Renal cortical epithelial cell (primary cell): ENCODE data around the gene PIGU. TPM values are rescaled to one million over a fixed set of nuclear protein-coding genes. Genes with fewer than 3 reads are reported as not detected.
"Not testable (repeated sequence)": the region's sequence is repeated elsewhere in the genome, so short reads cannot be mapped to it uniquely, and the experiment has no call there.

Experiments
- DNase-seq: peaks from one replicate; pipeline ENCODE4 v3.0.0-alpha.2; 2011; ENCODE audit warnings: low read depth
- total RNA-seq: library from RNA; depleted of rRNA; stranded (reverse); fragments of >200 nt; gene quantifications from 2 replicates; pipeline ENCODE4 v1.2.3, GENCODE V29; 2014

The PIGU gene
- total RNA-seq, 1 donor from 2014 or later, result 9.7 TPM

DNA sequence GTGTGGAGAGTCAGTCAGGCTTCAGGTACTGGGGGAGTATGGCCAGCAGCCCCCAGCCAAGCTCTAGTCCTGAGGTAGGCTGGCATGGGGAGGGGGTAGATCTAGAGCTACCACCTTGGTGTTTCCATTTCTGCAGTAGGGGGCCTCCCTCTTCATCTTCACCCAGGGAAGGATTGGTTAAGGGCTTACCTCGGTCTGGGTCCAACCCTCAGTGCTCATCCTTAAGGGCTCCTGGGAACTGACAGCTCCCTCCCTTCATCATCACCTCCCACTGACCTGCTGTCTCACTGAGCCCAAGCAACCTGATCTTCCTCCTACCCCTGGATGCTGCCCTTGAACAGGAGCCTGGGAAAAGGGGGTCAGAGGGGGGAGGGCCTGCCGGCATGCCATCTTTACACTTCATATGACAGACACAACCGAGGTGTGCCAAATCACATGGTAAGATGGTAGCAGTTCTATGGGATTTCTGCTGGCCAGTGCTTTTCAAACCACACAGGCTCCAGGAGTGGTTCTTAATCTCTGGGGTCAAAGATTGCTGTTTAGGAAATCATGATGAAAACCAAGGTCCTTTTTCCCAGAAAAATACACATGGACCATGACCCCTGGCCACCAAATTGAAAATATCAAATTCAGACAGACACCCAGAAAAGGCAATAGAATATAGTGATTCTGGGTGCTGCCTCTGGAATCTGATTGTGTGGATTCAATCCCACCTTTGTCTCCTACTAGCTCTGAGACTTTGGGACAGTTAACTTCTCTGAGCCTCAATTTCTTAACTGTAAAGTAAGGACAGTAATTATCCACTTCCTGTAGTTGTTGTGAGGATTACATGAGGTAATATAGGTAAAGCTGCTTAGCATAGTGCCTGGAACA is 30.3 kb upstream of the PIGU start:
- no peak for DNase-seq

DNA sequence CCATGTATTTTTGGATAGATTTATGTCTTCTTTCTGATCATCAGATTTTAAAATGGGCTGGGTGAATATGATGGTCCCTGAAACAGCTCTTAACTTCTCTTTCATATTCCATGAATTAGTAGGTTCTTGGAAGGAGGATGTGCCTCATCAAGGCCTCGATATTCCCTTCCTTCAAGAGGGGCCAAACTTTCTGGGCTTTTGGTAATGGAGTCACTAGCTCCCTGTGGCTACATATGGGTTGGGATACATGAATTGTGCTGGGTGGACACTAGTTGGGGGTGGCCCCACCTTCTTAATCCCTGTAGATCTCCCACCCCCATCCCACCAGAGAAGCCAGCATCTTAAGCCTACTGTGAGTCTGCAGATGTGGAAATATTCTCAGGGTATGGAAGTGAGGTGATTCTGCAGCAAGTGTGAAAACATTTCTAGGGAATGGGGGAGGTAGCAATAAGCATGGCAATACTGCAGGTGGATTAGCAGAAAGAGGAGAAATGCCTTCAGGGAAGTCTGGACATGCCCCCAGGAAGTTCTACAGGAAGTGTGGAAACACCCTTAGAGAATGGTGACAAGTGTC is 29.5 kb upstream of the PIGU start:
- no peak for DNase-seq

DNA sequence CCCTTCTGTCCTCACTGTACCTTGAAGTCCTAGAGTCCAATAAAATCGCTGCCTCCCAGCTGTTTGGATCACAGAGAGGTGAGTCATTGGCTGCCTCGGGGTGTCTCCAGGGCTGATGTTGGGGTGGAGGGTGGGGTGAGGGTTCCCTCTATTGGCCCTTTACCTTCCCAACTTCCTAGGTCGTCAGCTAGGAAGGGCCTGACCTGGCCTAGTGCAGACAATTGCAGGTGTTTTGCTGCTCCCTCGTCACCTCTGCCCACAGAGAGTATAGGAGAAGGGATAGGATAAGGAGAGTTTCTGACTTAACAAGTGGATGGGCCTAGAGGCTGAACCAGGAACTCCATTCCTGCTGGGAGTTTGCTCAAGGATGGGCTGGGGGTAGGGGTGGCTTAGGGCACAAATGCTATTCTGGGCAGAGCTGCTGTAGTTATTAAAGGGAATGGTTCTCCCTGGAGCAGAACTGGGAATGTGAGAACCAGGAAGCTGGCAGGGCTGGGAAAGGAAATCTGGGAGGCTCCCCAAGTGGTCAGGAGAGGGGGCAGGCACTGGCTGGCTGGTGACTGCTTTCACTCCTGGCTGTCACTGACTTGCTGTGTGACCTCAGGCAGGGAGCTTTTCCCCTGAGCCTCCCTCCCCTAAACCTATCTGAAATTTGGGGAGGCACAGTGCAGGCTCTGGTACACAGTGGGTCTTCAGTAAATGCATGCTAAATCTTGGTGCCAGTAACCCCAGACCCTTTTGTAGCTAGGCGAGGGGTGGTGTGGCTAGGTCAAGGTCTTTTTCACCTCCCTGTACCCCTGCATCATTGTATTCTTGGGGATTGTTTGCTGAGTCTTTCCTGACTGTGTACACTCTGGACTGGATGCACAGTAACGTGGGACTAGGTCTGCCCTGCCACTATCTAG is 28.8 kb upstream of the PIGU start:
- peak; percentile 50 for DNase-seq

DNA sequence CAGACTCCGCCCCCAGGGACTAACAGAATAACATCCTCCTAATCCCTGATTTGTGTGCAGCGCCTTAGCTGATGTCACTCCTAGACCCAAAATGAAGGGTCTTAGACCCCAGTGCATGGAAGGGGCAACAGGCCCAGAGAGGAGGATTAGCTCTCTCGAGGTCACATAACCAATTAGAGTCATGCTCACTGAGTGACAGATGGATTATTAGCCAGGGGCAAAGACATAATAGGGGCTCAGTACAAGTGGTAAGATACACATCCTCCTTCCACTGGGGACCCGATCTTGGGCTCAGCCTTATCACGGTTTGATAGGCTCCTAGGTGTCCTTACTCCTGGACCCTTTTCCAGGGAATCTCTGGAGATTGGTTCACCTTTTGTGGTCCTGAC is 28.1 kb upstream of the PIGU start:
- DNase-seq, result no peak

DNA sequence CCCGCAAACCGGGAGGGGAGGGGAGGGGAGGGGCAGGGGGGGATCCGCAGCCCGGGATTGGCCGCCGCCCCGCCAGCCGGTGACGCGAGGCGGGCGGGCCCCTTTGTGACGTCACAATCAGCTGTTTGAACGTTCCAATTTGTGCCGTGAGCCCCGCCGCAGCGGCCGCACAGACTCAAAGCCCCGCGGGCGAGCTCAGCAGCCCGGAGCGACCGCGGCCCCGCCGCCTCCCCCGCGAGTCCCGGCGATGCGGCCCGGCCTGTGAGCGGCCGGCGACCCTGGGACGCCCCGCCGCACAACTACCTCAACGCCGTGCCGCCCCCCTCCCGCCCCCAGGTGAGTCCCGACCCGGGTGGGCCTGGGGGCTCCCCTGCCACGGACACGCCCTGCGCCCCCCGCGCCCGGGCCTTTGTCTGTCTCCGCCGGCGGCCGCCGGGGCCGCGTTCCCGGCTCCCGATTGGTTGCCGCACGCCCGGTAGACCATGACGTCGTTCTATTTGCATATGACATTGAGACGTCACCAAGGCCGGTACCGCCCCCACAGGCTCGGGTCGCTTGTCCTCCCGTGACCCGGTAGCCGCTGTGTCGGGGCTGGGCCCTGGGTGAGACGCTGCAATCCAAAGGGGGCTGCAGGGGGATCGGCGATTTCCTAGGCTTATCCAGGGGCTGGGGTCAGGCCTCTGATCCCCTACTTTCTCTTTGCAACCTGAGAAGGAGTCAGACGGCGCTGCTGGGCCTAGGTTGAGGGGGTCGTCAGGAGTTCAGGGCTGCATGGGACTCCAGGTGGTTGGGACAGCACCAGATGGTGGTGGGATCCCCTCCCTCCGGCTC is 27.5 kb upstream of the PIGU start, which contains the start of gene TP53INP2:
TP53INP2 (plus strand) TSS at position 168 of the 831 bp plus-strand sequence. CDS start 4,396 bp downstream, outside the sequence.
- DNase-seq, result peak; percentile 77

DNA sequence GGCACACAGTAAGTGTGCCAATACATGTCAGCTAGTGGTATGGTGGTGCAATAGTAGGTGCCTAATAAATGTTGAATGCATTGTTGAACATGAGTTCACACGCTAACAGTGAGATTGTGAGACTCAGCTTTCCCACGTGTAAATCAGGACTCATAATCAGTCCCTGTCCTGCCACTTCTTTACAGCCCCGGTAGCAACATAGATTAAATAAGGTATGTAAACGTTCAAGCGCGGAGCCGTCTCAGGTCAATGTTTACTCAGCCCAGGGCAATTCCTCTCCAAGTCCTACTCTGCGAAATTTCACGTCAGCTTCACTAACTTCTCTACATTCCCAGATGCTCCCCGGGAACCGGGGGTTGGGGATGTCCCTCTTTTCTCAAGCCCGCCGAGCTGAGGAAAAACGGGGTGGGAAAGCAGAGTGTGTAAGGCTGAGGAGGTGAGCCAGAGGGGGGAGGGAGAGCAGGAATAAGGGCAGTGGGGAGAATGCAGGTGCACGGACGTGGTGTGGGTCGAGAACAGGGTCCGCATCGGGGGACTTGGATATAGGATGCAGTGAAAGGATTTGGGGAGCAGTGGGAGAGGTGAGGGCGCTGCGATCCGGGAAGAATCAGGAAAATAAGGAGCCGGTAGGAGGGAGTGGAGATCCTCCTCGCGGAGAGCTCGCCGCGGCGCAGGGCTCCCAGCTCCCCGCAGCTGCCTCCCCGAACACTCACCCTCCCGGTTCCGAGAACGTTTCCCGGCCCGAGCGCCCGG is 26.7 kb upstream of the PIGU start:
- DNase-seq, result no peak

DNA sequence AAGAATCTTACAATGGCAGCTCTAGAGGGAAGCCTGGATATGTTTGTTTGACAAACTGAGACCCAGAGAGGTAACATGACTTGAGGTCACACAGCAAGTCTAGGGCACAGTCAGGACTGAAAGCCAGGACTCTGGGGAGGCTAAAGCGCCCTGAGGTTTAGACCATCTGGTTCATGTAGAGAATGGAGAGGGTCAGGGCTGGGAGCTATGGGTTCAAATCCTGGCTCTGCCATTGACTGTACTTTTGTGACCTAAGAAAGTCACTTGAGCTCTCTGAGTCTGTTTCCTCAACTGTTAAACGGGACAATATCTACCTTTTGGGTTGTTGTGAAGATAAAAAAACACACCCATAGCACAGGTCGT is 26.1 kb upstream of the PIGU start:
- no peak for DNase-seq

DNA sequence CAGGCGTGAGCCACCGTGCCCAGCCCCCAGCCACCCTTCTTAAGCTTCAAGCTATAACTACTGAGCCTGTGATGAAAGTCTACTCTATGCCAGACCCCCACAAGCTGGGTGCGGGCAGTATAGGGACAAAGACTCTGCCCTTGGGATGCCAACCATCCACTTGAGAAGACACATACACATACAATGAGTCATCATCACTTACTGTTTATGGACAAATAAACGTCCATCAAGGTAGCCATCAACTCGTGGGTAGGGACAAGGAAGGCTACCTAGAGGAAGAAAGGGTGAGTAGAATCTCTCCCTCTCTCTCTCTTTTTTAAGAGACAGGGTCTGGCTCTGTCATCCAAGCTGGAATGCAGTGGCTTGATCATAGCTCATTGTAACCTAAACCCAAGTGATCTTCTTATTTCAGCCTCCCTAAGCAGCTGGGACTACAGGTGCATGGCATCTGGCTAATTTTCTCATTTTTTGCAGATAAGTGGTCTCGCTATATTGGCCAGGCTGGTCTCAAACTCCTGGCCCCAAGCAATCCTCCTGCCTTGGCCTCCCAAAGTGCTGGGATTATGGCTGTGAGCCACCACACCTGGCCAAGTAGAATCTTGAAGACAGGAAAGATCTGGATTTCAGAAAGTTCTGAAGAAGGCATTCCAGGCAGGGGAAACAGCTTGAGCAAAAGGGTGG is 24.7 kb upstream of the PIGU start:
- DNase-seq, result no peak

DNA sequence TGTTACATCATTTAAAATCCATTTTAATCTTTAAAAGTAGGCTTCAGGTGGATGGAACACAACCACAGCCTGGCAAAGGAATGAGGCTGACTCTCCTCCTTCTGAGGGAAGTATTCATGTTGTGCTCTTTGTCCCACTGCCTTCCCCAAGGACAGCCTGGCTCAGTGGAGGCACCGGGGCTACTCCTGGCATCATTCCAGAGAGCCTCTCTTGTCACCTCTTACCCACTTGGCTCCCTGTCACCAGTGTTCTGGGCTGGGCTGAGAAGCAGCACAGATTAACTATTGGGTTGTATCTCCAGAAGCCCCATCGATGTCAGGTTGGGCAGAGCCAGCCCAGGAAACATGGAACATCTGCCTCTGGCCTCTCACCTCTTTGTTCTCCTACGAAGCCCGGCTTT is 16.5 kb upstream of the PIGU start:
- DNase-seq, result no peak

DNA sequence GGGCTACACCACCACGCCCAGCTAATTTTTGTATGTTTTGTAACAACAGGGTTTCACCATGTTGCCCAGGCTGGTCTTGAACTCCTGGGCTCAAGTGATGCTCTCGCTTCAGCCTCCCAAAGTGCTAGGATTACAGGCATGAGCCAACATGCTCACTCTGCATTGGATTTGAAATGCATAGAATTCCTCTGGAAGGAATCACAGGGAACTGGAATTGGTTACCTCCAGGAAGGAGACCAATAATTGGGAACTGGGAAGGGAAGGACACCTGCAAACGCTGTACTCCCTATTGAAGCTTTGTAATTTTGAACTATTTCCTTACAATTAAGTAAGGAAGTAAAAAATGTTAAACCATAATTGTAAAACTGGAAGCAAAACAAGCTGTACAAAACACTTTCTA is 14.9 kb upstream of the PIGU start:
- no peak for DNase-seq

DNA sequence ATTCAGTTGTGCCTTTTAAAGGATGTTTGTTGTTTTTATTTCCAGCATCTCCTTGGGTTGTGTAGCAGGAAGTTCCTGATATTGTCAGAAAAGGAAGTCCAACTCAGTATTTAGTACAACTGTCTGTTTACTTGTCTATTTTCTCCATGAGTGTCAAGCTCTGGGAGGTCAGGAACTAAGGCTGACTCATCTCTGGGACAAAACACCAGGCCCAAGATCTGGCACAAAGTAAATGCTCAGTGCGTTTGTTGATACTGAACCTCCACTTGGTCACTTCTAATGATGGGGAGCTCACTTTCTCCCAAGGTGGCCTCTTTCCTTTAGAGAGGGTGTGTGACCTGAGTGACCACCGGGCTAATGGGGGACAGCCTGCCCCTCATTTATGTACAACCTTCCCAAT is 12.6 kb upstream of the PIGU start:
- DNase-seq, result peak; percentile 23

DNA sequence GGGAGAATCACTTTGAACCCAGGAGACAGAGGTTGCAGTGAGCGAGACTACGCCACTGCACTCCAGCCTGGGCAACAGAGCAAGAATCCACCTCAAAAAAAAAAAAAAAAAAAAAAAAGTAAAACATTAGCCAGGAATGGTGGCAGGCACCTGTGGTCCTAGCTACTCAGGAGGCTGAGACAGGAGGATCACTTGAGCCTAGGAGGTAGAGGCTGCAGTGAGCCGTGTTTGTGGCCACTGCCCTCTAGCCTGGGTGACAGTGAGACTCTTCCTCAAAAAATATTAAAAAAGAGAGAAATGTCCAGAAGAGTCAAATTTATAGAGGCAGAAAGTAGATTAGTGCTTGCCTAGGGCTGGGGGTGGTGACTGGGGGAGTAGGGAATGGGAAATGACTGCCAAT is 6.8 kb upstream of the PIGU start:
- no peak for DNase-seq

DNA sequence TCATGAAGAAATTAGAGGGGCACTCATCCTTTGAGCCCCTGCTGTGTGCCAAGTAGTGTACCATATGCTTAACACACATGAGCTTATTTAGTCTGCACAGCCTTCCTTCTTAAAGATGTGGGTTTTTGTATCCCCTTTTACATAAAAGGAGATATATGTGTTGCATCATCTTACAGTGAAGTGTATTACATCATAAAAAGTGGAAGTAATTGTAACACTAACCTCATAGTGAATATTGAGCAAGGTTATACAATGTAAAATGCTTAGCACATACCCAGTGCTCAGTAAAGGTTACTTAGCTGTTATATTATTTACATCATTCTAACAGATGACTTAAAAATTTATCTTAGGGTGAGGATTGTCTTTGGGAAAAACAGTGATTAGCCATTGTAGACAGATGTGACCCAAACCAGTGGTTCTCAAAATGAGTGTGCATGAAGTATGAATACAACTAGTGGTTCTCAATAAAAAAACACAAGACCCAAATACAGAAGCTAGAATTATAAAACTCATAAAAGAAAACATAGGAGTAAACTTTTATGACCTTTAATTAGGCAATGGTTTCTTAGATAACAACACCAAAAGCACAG is 3.8 kb upstream of the PIGU start:
- no peak for DNase-seq

DNA sequence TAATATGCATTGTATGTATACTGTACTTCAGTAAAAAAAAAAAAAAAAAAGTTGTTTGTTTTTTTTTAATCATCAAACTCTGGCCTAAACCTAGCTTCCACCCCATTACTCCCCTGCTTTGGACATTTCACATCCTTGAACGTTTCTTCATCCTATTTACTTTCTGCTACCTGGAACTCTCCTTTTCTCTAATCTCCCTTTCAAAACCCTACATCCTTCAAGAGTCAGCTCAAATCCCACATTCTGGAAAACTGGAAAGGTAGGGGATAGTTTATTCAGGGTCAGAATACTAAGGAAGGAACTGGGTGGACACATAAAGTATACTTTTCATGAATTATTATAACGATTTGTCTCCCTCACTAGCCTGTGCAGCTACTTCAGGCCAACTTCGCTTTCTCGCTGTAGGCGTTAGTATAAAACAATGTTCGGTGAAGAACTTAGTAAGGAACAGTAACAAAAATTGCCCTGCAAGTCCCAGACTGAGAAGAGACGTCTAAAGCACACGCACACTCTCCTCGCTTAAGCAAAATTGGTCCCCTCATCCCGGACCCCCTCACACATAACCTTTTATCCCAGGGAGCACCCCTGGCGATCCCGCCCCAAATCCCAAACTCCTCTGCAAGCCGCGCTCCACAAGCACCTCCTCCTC is 775 bp downstream of the PIGU start:
- no peak for DNase-seq

DNA sequence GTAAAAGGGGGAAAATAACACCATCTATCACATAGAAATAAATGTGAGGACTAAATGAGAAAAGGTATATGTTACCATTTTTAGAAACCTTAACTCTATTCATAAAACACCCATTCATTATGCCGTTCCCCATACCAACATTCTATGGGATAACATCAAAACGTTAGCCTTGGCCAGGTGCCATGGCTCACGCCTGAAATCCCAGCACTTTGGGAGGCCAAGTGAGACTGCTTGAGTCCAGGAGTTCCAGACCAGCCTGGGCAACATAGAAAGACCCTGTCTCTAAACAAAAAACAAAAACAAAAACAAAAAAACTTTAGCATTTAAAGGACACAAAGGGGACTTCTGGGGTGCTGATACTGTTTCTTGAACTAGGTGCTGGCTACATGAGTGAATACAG is 1.3 kb downstream of the PIGU start:
- no peak for DNase-seq

DNA sequence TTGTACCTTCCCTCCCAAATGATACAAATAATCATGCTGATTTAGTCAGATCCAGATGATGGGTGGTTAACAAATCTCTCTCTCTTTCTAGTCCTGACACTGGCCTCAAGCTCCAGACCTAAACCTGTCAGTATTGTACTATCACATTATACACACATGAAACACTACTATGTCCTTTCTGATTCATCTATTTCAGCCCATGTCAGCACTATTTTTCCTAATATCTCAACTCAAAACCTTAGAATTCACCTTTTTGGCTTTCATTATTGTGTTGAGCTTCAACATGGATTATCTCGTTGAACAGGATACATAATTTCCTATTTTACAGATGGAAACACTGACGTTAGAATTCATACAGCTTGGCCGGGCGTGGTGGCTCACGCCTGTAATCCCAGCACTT is 3.5 kb downstream of the PIGU start:
- no peak for DNase-seq

DNA sequence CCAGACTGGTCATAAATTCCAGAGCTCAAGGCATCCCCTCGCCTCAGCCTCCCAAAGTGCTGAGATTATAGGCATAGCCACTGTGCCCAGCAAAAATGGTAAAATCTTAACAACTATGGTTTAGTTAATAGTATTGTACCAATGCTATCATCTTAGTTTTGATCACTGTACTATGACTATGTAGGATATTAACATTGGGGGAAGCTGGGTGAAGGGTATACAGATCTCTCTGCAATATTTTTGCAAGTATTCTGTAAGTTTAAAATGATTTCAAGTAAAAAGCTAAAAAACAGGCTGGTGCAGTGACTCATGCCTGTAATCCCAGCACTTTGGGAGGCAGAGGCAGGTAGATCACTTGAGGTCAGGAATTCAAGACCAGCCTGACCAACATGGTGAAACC is 7.8 kb downstream of the PIGU start:
- no peak for DNase-seq

DNA sequence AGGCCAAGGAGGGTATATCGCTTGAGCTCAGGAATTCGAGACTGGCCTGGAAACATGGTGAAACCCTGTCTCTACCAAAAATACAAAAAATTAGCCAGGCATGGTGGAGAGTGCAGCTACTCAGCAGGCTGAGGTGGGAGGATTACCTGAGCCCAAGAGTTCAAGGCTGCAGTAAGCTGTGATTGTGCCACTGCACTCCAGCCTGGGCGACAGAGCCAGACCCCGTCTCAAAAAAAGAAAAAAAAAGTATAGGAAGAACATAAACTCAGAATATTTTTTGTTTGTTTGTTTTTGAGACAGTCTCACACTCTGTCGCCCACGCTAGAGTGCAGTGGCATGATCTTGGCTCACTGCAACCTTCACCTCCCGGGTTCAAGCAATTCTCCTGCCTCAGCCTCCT is 12.1 kb downstream of the PIGU start:
- not testable (repeated sequence) for DNase-seq

DNA sequence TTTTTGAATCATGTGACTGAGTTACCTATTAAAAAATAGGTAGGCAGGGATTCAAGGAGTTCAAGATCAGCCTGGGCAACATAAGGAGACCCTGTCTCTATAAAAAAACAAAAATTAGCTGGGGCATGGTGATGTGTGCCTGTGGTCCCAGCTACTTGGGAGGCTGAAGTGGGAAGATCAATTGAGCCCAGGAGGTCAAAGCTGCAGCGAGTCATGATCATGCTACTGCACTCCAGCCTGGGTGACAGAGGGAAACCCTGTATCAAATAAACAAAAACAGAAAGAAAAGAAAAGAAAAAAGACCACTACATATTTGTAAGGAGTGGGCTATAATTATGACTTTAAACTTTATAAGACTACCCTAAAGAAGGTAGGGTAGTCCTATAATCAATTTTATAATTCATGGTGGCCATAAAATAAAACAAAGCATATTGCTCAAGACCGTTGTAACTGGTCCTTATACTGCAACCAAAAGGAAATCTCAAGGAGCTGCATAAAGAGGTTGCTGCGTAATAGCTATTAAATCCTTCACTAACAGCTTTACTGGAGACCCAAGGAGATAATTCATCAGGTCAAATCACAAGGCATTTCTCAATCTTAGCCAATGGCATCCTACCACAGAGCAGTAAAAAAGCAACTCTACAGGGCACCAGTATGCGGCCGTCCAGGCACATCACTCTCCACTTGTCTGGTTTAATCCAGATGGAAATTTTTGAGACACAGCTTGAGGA is 13.5 kb downstream of the PIGU start:
- no peak for DNase-seq
